ENCODE data around the gene TRPM5.

TRPM5 gene

DNA sequence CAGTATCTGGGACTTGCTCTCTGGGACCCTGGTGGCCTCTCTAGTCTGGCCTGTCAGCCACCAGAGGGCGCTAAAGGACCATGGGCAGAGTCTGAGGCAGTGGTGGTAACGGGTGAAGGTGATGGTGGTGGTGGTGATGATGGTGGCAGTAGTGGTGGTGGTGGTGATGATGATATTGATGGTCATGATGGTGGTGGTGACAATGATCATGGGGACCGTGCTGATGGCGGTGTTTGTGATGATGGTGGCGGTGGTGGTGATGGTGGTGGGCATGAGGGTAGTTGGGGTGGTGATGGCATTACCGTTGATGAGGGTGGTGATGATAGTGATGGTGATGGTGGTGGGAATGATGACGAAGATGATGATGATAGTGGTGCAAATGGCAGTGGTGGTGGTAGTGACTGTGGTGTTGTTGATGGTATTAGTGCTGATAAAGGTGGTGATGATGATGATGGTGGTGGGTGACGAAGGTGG, 16.0 kb downstream of the TRPM5 start:
- TF ChIP-seq, protein P1, sequence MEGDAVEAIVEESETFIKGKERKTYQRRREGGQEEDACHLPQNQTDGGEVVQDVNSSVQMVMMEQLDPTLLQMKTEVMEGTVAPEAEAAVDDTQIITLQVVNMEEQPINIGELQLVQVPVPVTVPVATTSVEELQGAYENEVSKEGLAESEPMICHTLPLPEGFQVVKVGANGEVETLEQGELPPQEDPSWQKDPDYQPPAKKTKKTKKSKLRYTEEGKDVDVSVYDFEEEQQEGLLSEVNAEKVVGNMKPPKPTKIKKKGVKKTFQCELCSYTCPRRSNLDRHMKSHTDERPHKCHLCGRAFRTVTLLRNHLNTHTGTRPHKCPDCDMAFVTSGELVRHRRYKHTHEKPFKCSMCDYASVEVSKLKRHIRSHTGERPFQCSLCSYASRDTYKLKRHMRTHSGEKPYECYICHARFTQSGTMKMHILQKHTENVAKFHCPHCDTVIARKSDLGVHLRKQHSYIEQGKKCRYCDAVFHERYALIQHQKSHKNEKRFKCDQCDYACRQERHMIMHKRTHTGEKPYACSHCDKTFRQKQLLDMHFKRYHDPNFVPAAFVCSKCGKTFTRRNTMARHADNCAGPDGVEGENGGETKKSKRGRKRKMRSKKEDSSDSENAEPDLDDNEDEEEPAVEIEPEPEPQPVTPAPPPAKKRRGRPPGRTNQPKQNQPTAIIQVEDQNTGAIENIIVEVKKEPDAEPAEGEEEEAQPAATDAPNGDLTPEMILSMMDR (IDR thresholded peaks at IDR 0.05), result peak; percentile 93

DNA sequence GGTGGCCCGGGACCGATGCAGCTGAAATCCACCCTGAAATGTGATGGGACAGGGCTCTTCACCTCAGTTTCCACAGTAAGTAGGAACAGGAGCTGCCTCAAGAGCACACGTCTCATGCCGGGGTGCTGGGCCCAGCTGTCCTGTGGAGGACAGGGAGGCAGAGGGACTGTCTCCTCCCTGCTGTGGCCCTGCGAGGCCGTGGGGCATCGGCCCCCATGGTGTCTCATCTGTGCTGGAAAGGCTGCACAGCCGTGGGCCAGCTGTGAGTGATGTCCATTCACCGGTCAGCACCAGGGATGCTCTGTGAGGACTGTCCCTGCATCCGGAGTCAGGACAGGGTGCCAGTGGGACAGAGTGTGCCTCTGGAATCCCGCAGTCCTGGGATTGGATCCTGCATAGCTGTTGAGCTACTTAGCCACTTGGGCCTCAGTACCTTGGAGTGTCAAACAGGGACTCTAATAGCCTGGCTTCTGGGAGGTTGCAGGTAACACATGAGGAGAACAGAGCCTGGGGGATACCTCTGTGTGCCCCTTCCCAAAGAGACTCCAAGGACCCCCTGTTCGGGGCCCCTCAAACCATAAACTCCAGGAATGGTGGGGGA, 16.5 kb downstream of the TRPM5 start:
- TF ChIP-seq, protein P1 (IDR thresholded peaks at IDR 0.05), result no peak

DNA sequence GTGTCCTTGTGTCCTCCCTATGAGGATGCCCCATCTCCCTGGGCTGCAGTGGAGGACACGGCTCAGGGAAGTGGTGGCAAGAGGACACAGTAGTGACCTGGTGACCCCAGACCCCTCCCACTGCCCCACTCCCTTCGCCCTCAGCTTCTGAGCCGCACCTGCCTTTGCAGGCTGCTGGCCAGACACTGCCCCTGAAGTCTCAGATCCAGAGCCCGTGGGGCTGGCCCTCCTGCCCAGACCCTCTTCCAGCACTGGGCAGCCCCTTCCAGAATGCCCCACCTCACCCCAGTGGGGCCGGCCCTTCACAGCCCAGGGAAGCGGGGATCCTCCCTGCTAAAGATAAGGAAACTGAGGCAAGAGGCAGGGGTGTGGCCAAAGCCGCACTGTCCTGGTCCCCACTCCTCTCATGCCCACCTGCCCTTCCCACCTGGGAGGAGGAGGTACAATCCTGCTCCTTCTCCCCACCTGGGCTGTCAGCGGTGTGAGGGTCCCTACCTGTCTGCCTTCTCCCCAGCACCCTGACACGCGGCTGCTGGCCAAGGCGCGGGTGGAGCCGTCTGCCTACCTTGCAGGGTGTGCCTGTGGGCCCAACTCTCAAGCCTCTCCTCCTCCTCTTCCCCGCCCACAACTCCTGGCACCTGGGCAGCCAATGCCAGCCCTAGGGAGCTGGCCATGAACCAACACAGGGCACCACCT, 17.3 kb downstream of the TRPM5 start:
- TF ChIP-seq, protein P1 (IDR thresholded peaks at IDR 0.05), result no peak

DNA sequence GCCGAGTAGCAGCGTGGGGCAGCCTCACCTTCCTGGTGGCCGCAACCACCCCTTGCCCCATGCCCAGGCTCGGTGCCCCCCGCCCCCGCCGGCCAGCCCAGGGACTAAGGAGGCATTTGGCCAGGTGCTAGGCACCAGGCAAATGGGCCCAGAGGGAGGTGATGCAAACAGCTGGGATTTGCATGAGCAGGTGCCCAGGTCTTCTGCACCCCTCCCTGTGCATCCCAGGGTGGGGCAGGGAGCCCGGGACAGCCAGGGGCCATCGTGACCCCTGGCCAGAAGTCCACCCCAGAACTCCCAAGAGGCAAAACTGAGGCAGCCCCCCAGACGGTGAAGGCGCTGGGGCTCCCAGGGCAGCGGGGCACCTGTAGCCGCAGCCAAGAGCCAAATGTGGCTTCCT, 18.1 kb downstream of the TRPM5 start:
- TF ChIP-seq, protein P1 (IDR thresholded peaks at IDR 0.05), result no peak

DNA sequence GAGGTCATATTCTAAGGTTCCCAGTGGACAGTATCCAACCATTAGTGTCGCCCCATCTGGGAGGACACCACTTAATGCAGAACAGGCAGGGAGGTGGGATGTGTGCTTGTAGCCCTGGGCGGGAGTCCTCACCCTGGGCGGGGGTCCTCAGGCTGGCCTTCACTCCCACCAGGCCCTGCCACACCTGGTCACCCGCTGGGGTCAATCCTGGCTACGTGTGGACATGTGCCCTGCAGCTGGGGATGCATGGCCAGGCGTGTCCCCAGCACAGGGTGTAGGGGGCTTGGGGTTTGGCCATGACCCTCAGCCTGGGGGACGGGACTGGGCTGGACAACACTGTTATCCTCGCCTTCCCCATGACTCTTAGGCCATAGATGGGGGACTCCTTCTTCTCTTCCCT, 18.8 kb downstream of the TRPM5 start:
- TF ChIP-seq, protein P1 (IDR thresholded peaks at IDR 0.05), result no peak

DNA sequence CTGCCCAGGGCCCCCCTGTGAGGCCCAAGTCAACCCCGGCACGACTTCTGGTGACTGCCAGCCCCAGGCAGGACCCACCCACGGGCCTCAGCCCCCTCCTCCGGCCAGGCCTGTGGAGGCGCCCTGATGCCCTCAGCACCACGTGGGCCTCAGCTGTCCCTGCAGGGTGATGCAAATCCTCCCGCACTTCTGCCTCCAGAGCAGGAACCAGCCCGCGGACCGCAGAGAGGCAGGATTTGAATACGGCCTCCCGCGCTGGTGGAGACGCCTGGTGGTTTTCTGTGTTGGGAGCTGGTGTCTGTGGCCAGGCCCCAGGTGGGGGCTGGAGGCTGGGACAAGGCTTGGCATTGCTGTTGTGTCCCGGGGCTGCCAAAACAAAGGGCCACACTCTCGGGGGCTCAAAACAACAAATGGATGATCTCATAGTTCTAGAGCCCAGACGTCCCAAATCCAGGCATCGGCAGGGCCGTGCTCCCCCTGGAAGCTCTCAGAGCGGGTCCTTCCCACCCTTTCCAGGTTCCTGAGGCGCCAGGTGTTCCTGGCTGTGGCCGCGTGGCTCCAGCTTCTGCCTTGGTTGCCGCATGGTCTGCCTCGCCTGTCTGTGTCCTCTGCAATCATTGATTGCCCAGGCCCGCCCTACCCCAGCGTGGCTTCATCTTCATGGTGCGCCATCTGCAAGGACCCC, 19.4 kb downstream of the TRPM5 start:
- TF ChIP-seq, protein P1 (IDR thresholded peaks at IDR 0.05), result no peak

DNA sequence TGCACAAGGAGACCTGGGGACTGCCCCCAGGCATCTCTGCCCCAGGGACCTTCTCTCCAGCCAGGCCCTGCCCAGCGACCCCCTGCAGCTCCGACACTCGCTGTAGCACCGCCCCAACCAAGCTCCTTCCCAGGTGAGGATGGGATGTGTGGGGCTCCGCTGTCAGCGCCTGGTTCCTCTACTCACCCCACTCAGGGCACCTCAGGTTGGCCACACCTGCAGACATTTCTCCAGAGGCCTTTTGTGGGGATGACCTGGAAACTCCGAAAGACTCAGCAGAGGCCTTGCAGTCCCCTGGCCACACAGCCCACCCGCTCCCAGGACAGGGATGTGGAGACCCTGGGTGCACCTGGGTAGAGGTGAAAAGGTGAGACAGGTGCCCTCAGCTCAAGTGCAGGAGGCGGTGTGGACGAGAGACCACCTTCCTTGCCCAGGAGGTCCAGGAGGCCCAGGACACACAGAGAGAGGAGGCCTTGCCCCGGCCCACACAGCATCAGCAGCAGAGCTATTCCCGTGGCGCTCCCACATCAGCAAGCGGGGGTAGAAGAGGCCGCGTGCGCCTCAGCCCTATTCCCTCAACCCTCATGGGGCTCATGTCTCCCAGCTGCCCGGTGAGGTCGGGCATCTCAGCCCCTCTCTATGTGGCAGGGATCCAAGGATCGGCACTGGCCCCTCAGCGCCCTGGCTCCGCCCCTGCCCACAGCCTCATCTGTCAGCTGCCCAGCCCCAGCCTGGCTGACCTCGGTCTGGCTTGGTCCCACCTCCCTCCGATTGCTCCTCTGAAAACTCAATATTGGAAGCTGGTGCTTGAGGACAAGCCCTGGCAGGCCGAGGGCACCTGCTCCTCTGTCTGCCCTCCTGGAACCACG, 20.9 kb downstream of the TRPM5 start:
- TF ChIP-seq, protein P1 (IDR thresholded peaks at IDR 0.05), result no peak
